Left ventricle myocardium inferior (tissue), 1 donor: ENCODE results near the gene RSPH6A. TPM values are rescaled to one million over a fixed set of nuclear protein-coding genes. Genes with fewer than 3 reads are reported as not detected.

Experiments used
- DNase-seq: peaks from one replicate; pipeline ENCODE4 v3.0.0-alpha.2; 2020
- H3K27ac ChIP-seq: fragments of 200-600 bp; replicated peaks from 2 replicates; pipeline ENCODE4 v1.8.0; 2021
- H3K27me3 ChIP-seq: fragments of 200-600 bp; 2 replicates; pipeline ENCODE4 v1.8.0; 2021; ENCODE audit warnings: low read depth
- H3K36me3 ChIP-seq: fragments of 200-600 bp; 2 replicates; pipeline ENCODE4 v1.8.0; 2021
- H3K4me1 ChIP-seq: fragments of 200-600 bp; 2 replicates; pipeline ENCODE4 v1.8.0; 2021
- H3K4me3 ChIP-seq: fragments of 200-600 bp; 2 replicates; pipeline ENCODE4 v1.8.0; 2021; ENCODE audit warnings: mild to moderate bottlenecking, moderate library complexity
- H3K9me3 ChIP-seq: fragments of 200-600 bp; replicated peaks from 2 replicates; pipeline ENCODE4 v1.8.0; 2021
- intact Hi-C: fragments of 100-400 bp; cut with micrococcal nuclease; formaldehyde crosslinking; loops from one replicate; pipeline ENCODE4 v1.11.0; 2022
- total RNA-seq: library from RNA; stranded (reverse); fragmentation: NEBNext Ultra II Directional; extraction: Animal tissue kit (Norgen Biotek cat#: 25700); gene quantifications from one replicate; pipeline ENCODE4 v1.2.1, GENCODE V29; 2021
- TF ChIP-seq, protein P1 (sequence below): fragments of 200-600 bp; IDR thresholded peaks from 2 replicates; pipeline ENCODE4 v1.8.0; 2021; ENCODE audit warnings: antibody characterized with exemption, mild to moderate bottlenecking, borderline replicate concordance
- donor health status: DM: no; HTN: yes; CAD: no; lungs with severe emphysema.

The RSPH6A gene
- total RNA-seq, 1 donor from 2014 or later = not detected

DNA sequence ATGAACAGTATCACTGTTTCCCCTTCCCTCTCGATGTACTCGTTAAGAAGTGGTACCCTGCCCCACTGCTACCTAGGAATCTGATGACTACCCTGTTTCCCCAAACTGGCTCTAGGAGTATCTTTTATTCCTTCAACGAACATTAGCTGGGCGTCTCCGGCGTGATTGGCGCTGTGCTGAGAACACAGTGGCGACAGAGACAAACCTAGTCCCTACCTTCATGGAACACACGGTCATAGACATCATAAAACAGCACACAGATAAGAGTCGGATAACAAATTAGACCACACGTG lies 47.1 kb upstream of the RSPH6A start:
- peak overlapping the region; percentile 93 for H3K27ac ChIP-seq
- H3K4me1 ChIP-seq = peaks cover 38% of the 10 kb centered on the region
- intact Hi-C loops = no loop called here
- H3K27me3 ChIP-seq = peaks cover 38% of the 10 kb centered on the region
- TF ChIP-seq, protein P1, sequence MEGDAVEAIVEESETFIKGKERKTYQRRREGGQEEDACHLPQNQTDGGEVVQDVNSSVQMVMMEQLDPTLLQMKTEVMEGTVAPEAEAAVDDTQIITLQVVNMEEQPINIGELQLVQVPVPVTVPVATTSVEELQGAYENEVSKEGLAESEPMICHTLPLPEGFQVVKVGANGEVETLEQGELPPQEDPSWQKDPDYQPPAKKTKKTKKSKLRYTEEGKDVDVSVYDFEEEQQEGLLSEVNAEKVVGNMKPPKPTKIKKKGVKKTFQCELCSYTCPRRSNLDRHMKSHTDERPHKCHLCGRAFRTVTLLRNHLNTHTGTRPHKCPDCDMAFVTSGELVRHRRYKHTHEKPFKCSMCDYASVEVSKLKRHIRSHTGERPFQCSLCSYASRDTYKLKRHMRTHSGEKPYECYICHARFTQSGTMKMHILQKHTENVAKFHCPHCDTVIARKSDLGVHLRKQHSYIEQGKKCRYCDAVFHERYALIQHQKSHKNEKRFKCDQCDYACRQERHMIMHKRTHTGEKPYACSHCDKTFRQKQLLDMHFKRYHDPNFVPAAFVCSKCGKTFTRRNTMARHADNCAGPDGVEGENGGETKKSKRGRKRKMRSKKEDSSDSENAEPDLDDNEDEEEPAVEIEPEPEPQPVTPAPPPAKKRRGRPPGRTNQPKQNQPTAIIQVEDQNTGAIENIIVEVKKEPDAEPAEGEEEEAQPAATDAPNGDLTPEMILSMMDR = no peak
- peak overlapping the region; percentile 98 for H3K4me3 ChIP-seq
- peaks cover 30% of the 10 kb centered on the region for H3K36me3 ChIP-seq
- H3K9me3 ChIP-seq = no peaks in the 10 kb centered on the region
- no peak for DNase-seq

DNA sequence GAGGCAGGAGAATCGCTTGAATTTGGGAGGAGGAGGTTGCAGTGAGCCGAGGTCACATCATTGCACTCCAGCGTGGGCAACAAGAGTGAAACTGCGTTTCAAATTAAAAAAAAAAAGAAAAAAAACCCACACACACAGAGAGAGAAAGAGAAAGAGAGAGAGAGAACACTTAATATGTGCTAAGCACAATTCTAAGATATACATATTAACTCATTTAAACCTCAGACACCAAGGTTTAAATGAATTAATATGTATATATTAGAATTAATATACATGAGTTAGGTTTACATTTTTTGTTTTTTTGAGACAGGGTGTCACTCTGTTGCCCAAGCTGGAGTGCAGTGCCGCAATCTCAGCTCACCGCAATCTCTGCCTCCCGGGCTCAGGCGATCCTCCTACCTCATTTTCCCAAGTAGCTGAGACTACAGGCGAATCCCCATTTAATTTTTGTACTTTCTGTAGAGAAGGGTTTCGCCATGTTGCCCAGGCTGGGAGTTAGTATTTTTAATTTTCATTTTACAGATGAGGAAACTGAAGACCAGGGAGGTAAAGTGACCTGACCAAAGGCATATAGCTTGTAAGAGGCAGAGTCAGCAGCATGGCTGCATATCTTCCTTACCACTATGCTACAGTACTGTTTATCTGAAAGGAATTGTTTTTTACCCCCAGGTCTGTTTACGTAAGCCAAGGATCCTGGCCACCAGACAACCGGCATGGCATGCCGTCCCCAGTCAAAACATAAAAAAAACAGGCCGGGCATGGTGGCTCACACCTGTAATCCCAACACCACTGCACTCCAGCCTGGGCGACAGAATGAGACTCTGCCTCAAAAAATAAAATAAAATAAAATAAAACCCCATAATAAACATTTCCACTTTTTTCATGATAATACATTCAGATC lies 45.5 kb upstream of the RSPH6A start:
- H3K27me3 ChIP-seq = peaks cover 22% of the 10 kb centered on the region
- TF ChIP-seq, protein P1 = no peak
- no peak for DNase-seq
- no peaks in the 10 kb centered on the region for H3K9me3 ChIP-seq
- H3K36me3 ChIP-seq = peaks cover 34% of the 10 kb centered on the region
- intact Hi-C loops = no loop called here
- no peak overlapping the region for H3K27ac ChIP-seq
- H3K4me3 ChIP-seq = no peak overlapping the region
- H3K4me1 ChIP-seq = peaks cover 38% of the 10 kb centered on the region

DNA sequence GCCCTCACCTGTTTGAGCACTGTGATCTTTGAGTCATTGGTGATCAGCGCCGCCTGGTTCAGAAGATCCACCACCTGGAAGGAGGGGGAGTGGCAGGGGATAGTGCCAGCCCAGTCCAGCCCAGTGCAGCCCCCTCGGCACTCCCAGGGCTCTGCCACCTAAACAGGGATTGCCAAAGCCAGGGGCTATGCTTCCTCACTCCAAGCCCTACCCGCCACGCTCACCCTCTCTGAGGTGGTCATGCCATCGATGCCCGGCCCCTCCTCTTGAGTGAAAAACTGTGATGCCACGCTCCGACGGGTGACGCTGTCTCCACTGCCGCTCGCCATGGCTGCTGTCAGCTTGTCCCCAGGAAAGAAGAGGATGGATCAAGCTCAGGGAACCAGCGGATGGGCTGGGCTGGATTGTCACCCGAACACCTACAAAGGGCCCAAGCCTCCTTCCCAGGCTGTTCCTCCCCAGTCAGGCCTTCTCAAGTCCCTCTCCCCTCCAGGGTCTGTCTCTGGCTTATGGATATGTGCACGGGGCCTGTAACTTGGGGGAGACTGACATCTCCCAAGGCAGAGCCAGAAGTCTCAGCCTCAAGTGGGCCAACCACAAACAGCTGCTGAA lies 39.2 kb upstream of the RSPH6A start:
- DNase-seq = no peak
- no peaks in the 10 kb centered on the region for H3K4me1 ChIP-seq
- TF ChIP-seq, protein P1 = no peak
- H3K27me3 ChIP-seq = no peaks in the 10 kb centered on the region
- H3K9me3 ChIP-seq = no peaks in the 10 kb centered on the region
- H3K27ac ChIP-seq = no peak overlapping the region
- intact Hi-C loops = no loop called here
- H3K4me3 ChIP-seq = no peak overlapping the region
- H3K36me3 ChIP-seq = peaks cover 74% of the 10 kb centered on the region

DNA sequence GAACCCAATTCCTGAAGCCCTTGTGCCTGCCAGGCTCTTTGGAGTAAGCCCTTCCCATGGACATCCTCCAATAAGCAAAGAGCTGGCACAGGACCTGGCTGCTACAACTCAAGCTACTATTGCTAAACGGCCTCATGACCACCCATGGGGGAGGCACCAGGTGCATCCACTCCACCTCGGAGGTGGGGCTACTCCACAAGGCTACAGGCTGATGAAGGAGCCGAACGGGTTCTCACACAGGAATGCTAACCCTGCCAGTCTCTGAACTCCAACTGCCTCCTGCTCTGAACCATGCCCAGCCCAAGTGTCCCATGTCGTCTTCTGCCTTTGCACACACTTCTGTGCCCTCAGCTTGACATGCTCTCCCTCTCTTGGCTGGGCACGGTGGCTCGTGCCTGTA lies 37.9 kb upstream of the RSPH6A start:
- Histone ChIP-seq H3K9me3 (no peaks in the 10 kb centered on the region), H3K27ac (no peak overlapping the region), H3K4me3 (no peak overlapping the region), H3K4me1 (no peaks in the 10 kb centered on the region), H3K27me3 (no peaks in the 10 kb centered on the region), H3K36me3 (peaks cover 75% of the 10 kb centered on the region)
- TF ChIP-seq, protein P1 = no peak
- intact Hi-C loops = no loop called here
- DNase-seq = no peak

DNA sequence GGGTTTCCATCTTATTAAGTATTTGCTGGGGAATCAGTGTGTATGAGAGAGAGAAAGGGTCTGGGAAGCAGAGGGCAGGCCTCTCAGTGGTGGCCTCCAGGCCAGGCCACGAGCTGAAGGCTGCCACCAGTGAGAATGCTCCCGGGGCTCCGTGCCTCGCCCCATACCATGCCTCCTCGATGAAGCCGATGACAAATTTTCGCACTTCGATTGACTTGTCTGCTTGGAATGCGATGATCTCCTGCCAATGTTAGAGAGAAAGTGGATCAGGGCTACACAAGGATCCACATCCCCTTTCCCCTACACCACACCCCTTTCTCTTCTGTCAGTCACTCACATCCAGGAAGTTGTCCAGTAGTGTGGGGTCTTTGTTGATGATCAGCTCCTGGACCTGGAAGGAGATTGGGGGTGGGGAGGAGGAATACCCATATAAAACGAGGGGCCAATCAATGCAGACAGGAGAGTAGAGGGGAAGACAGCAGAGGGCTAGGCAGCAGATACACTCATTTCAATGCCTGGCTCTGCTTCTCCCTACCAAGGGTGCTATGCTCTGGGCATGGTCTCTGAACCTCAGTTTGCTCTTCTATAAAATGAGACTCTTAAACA lies 37.1 kb upstream of the RSPH6A start:
- TF ChIP-seq, protein P1 = no peak
- no peaks in the 10 kb centered on the region for H3K27me3 ChIP-seq
- no peak overlapping the region for H3K27ac ChIP-seq
- intact Hi-C loops = no loop called here
- H3K36me3 ChIP-seq = peaks cover 79% of the 10 kb centered on the region
- no peaks in the 10 kb centered on the region for H3K9me3 ChIP-seq
- H3K4me1 ChIP-seq = no peaks in the 10 kb centered on the region
- no peak for DNase-seq
- no peak overlapping the region for H3K4me3 ChIP-seq
